Measurements from ENCODE around the gene C15orf62. TPM values are rescaled to one million over a fixed set of nuclear protein-coding genes. Genes with fewer than 3 reads are reported as not detected.

The C15orf62 gene
- total RNA-seq, 3 donors from 2014 or later: 0.24 to 0.53 (median 0.25) TPM

GRCh38 chr15:40782609-40783227, 12.9 kb downstream of the C15orf62 start:
- Mint-ChIP-seq H3K4me3 (no peak overlapping the region), H3K4me1 (ENCODE audit: low read depth) (peaks cover 17% of the 10 kb centered on the region), H3K9me3 (no peaks in the 10 kb centered on the region), H3K27me3 (ENCODE audit: low read depth) (no peaks in the 10 kb centered on the region), H3K36me3 (ENCODE audit: insufficient read depth) (peaks cover 8% of the 10 kb centered on the region)
- DNase-seq (peak; percentile 79), ATAC-seq (peak; percentile 85 to 91)

GRCh38 chr15:40785164-40785563, 15.4 kb downstream of the C15orf62 start:
- Mint-ChIP-seq H3K36me3 (ENCODE audit: insufficient read depth) (peaks cover 1% of the 10 kb centered on the region), H3K27me3 (ENCODE audit: low read depth) (no peaks in the 10 kb centered on the region), H3K9me3 (no peaks in the 10 kb centered on the region), H3K4me1 (ENCODE audit: low read depth) (peaks cover 29% of the 10 kb centered on the region), H3K4me3 (no peak overlapping the region)
- ATAC-seq: no peak
- DNase-seq: no peak

GRCh38 chr15:40785814-40786213, 16.0 kb downstream of the C15orf62 start:
- Mint-ChIP-seq H3K4me3 (no peak overlapping the region), H3K9me3 (no peaks in the 10 kb centered on the region), H3K27me3 (ENCODE audit: low read depth) (no peaks in the 10 kb centered on the region), H3K4me1 (ENCODE audit: low read depth) (peaks cover 29% of the 10 kb centered on the region), H3K36me3 (ENCODE audit: insufficient read depth) (no peaks in the 10 kb centered on the region)
- ATAC-seq (no peak), DNase-seq (no peak)

- H3K27me3 Mint-ChIP-seq (ENCODE audit: low read depth): no peaks in the 10 kb centered on the region
- peaks cover 5% of the 10 kb centered on the region for H3K36me3 Mint-ChIP-seq (ENCODE audit: insufficient read depth)
- ATAC-seq (peak; percentile 88 to 91), DNase-seq (peak; percentile 68)
- H3K9me3 Mint-ChIP-seq: no peaks in the 10 kb centered on the region
- H3K4me3 Mint-ChIP-seq: peak overlapping the region; percentile 16
- peaks cover 28% of the 10 kb centered on the region for H3K4me1 Mint-ChIP-seq (ENCODE audit: low read depth)
Observed at GRCh38 chr15:40787344-40787841, 17.6 kb downstream of the C15orf62 start.

- peaks cover 5% of the 10 kb centered on the region for H3K36me3 Mint-ChIP-seq (ENCODE audit: insufficient read depth)
- DNase-seq (no peak), ATAC-seq (peak in 1 of 2 donors; percentile 6)
- no peaks in the 10 kb centered on the region for H3K27me3 Mint-ChIP-seq (ENCODE audit: low read depth)
- H3K4me1 Mint-ChIP-seq (ENCODE audit: low read depth): peaks cover 27% of the 10 kb centered on the region
- H3K9me3 Mint-ChIP-seq: no peaks in the 10 kb centered on the region
- H3K4me3 Mint-ChIP-seq: no peak overlapping the region
Observed at GRCh38 chr15:40787991-40788390, 18.2 kb downstream of the C15orf62 start.

- H3K4me1 Mint-ChIP-seq (ENCODE audit: low read depth): peaks cover 36% of the 10 kb centered on the region
- no peak for DNase-seq
- ATAC-seq: no peak
- H3K36me3 Mint-ChIP-seq (ENCODE audit: insufficient read depth): peaks cover 8% of the 10 kb centered on the region
- no peak overlapping the region for H3K4me3 Mint-ChIP-seq
- H3K9me3 Mint-ChIP-seq: no peaks in the 10 kb centered on the region
- no peaks in the 10 kb centered on the region for H3K27me3 Mint-ChIP-seq (ENCODE audit: low read depth)
Observed at GRCh38 chr15:40789119-40789518, 19.3 kb downstream of the C15orf62 start.

GRCh38 chr15:40789999-40790398, 20.2 kb downstream of the C15orf62 start:
- ATAC-seq (no peak), DNase-seq (no peak)
- Mint-ChIP-seq H3K4me1 (ENCODE audit: low read depth) (peaks cover 36% of the 10 kb centered on the region), H3K9me3 (no peaks in the 10 kb centered on the region), H3K4me3 (no peak overlapping the region), H3K27me3 (ENCODE audit: low read depth) (no peaks in the 10 kb centered on the region), H3K36me3 (ENCODE audit: insufficient read depth) (peaks cover 8% of the 10 kb centered on the region)

- H3K9me3 Mint-ChIP-seq: no peaks in the 10 kb centered on the region
- DNase-seq (no peak), ATAC-seq (no peak)
- H3K36me3 Mint-ChIP-seq (ENCODE audit: insufficient read depth): peaks cover 8% of the 10 kb centered on the region
- no peak overlapping the region for H3K4me3 Mint-ChIP-seq
- H3K4me1 Mint-ChIP-seq (ENCODE audit: low read depth): peaks cover 35% of the 10 kb centered on the region
- no peaks in the 10 kb centered on the region for H3K27me3 Mint-ChIP-seq (ENCODE audit: low read depth)
Observed at GRCh38 chr15:40790718-40791117, 20.9 kb downstream of the C15orf62 start.

- peaks cover 13% of the 10 kb centered on the region for H3K36me3 Mint-ChIP-seq (ENCODE audit: insufficient read depth)
- peaks cover 31% of the 10 kb centered on the region for H3K4me1 Mint-ChIP-seq (ENCODE audit: low read depth)
- H3K4me3 Mint-ChIP-seq: no peak overlapping the region
Observed at GRCh38 chr15:40792394-40792793, 22.6 kb downstream of the C15orf62 start.

GRCh38 chr15:40793216-40793989, 23.6 kb downstream of the C15orf62 start:
- peaks cover 21% of the 10 kb centered on the region for H3K36me3 Mint-ChIP-seq (ENCODE audit: insufficient read depth)
- no peak overlapping the region for H3K4me3 Mint-ChIP-seq
- H3K9me3 Mint-ChIP-seq: no peaks in the 10 kb centered on the region
- ATAC-seq: peak; percentile 44 to 67
- no peaks in the 10 kb centered on the region for H3K27me3 Mint-ChIP-seq (ENCODE audit: low read depth)
- H3K4me1 Mint-ChIP-seq (ENCODE audit: low read depth): peaks cover 30% of the 10 kb centered on the region
- DNase-seq: no peak

More at GRCh38 chr15:40792394-40792793, 22.6 kb downstream of the C15orf62 start:
- H3K9me3 Mint-ChIP-seq: no peaks in the 10 kb centered on the region
- H3K27me3 Mint-ChIP-seq (ENCODE audit: low read depth): no peaks in the 10 kb centered on the region
- no peak for ATAC-seq
- no peak for DNase-seq

- Mint-ChIP-seq H3K9me3 (no peaks in the 10 kb centered on the region), H3K36me3 (ENCODE audit: insufficient read depth) (peaks cover 35% of the 10 kb centered on the region)
- no peak for ATAC-seq
Observed at GRCh38 chr15:40796041-40796440, 26.3 kb downstream of the C15orf62 start.

GRCh38 chr15:40796512-40796911, 26.7 kb downstream of the C15orf62 start:
- no peaks in the 10 kb centered on the region for H3K9me3 Mint-ChIP-seq
- no peak for DNase-seq
- H3K4me3 Mint-ChIP-seq: no peak overlapping the region
- H3K36me3 Mint-ChIP-seq (ENCODE audit: insufficient read depth): peaks cover 37% of the 10 kb centered on the region
- no peaks in the 10 kb centered on the region for H3K27me3 Mint-ChIP-seq (ENCODE audit: low read depth)
- H3K4me1 Mint-ChIP-seq (ENCODE audit: low read depth): peaks cover 32% of the 10 kb centered on the region
- no peak for ATAC-seq

More at GRCh38 chr15:40796041-40796440, 26.3 kb downstream of the C15orf62 start:
- peaks cover 30% of the 10 kb centered on the region for H3K4me1 Mint-ChIP-seq (ENCODE audit: low read depth)
- no peak for DNase-seq
- H3K4me3 Mint-ChIP-seq: no peak overlapping the region
- H3K27me3 Mint-ChIP-seq (ENCODE audit: low read depth): no peaks in the 10 kb centered on the region

GRCh38 chr15:40799523-40799922, 29.7 kb downstream of the C15orf62 start:
- H3K4me3 Mint-ChIP-seq: no peak overlapping the region
- peaks cover 29% of the 10 kb centered on the region for H3K4me1 Mint-ChIP-seq (ENCODE audit: low read depth)
- no peaks in the 10 kb centered on the region for H3K9me3 Mint-ChIP-seq
- no peaks in the 10 kb centered on the region for H3K27me3 Mint-ChIP-seq (ENCODE audit: low read depth)
- no peak for ATAC-seq
- peaks cover 32% of the 10 kb centered on the region for H3K36me3 Mint-ChIP-seq (ENCODE audit: insufficient read depth)
- no peak for DNase-seq

GRCh38 chr15:40803076-40803475, 33.3 kb downstream of the C15orf62 start:
- Mint-ChIP-seq H3K4me1 (ENCODE audit: low read depth) (peaks cover 26% of the 10 kb centered on the region), H3K36me3 (ENCODE audit: insufficient read depth) (peaks cover 24% of the 10 kb centered on the region), H3K9me3 (no peaks in the 10 kb centered on the region), H3K27me3 (ENCODE audit: low read depth) (no peaks in the 10 kb centered on the region), H3K4me3 (no peak overlapping the region)
- no peak for ATAC-seq
- DNase-seq: no peak

GRCh38 chr15:40803688-40804087, 33.9 kb downstream of the C15orf62 start:
- Mint-ChIP-seq H3K4me3 (no peak overlapping the region), H3K27me3 (ENCODE audit: low read depth) (no peaks in the 10 kb centered on the region), H3K36me3 (ENCODE audit: insufficient read depth) (peaks cover 19% of the 10 kb centered on the region), H3K4me1 (ENCODE audit: low read depth) (peaks cover 27% of the 10 kb centered on the region), H3K9me3 (no peaks in the 10 kb centered on the region)
- ATAC-seq (no peak), DNase-seq (no peak)

Data from activated T-cell treated with anti-CD3 and anti-CD28 coated beads, Interleukin-2, amount 50 U/mL, for 4 hours (primary cell).